Keratinocyte (primary cell): ENCODE results near the gene TWIST2. TPM values are rescaled to one million over a fixed set of nuclear protein-coding genes. Genes with fewer than 3 reads are reported as not detected.

Experiments used
- DNase-seq: peaks from one replicate; pipeline ENCODE4 v3.0.0-alpha.2; 2011; ENCODE audit warnings: low read depth, missing footprints, low spot score
- FAIRE-seq: peaks from 2 replicates; lab custom pipeline; 2011; peaks lifted over from hg19 to GRCh38; lab: Jason Lieb, UNC
- H2AFZ ChIP-seq: 2 replicates; pipeline ENCODE4 v1.6.0; 2012; ENCODE audit warnings: low read length, control low read depth, inconsistent platforms; ENCODE audit not compliant: control insufficient read depth
- H3K27ac ChIP-seq: 2 replicates; pipeline ENCODE4 v1.5.1; 2011; ENCODE audit warnings: low read length; ENCODE audit not compliant: control insufficient read depth, insufficient read depth
- H3K27me3 ChIP-seq: 3 replicates; pipeline ENCODE4 v1.6.0; 2011; ENCODE audit warnings: low read length; ENCODE audit not compliant: control insufficient read depth, insufficient read depth; ENCODE audit errors: extremely low read depth
- H3K36me3 ChIP-seq, 2 experiments: 2 replicates in 1 of 2; 3 replicates in 1 of 2; pipeline ENCODE4 v1.5.1; 2011; ENCODE audit warnings: low read length in 2 of 2, mild to moderate bottlenecking in 1 of 2; ENCODE audit not compliant: control insufficient read depth in 2 of 2, insufficient read depth in 2 of 2; ENCODE audit errors: extremely low read depth in 1 of 2
- H3K4me1 ChIP-seq: 3 replicates; pipeline ENCODE4 v1.5.1; 2011; ENCODE audit warnings: low read length; ENCODE audit not compliant: control insufficient read depth, insufficient read depth; ENCODE audit errors: extremely low read depth
- H3K4me2 ChIP-seq: 3 replicates; pipeline ENCODE4 v1.6.0; 2011; ENCODE audit warnings: low read depth, low read length; ENCODE audit not compliant: control insufficient read depth, insufficient read depth; ENCODE audit errors: extremely low read depth
- H3K4me3 ChIP-seq, 3 experiments: fragments of 200-600 bp in 1 of 3; sonication (generic) in 1 of 3; 2 replicates in 2 of 3; 3 replicates in 1 of 3; pipeline ENCODE4 v1.5.1; 2011 to 2016; ENCODE audit warnings: low read length in 3 of 3, mild to moderate bottlenecking in 3 of 3, control low read depth in 2 of 3, inconsistent platforms in 1 of 3, low read depth in 1 of 3, mixed read lengths in 1 of 3, mixed run types in 1 of 3, moderate library complexity in 1 of 3; ENCODE audit not compliant: control insufficient read depth in 2 of 3, insufficient read depth in 2 of 3; ENCODE audit errors: extremely low read depth in 1 of 3
- H3K79me2 ChIP-seq: 2 replicates; pipeline ENCODE4 v1.6.0; 2012; ENCODE audit warnings: low read length; ENCODE audit not compliant: control insufficient read depth, insufficient read depth
- H3K9ac ChIP-seq: 3 replicates; pipeline ENCODE4 v1.6.0; 2011; ENCODE audit warnings: low read length; ENCODE audit not compliant: control insufficient read depth, insufficient read depth; ENCODE audit errors: extremely low read depth
- H3K9me1 ChIP-seq: 3 replicates; pipeline ENCODE4 v1.6.0; 2011; ENCODE audit warnings: low read length; ENCODE audit not compliant: control insufficient read depth, insufficient read depth; ENCODE audit errors: extremely low read depth
- H3K9me3 ChIP-seq: 2 replicates; pipeline ENCODE4 v1.5.1; 2012; ENCODE audit warnings: low read depth, low read length; ENCODE audit not compliant: control insufficient read depth
- H4K20me1 ChIP-seq: 3 replicates; pipeline ENCODE4 v1.6.0; 2011; ENCODE audit warnings: low read length; ENCODE audit not compliant: control insufficient read depth, insufficient read depth; ENCODE audit errors: extremely low read depth
- EZH2 ChIP-seq: IDR thresholded peaks from one replicate; pipeline ENCODE4 v1.6.1; 2012; ENCODE audit warnings: inconsistent platforms, mild to moderate bottlenecking, low read length, moderate library complexity
- dilution Hi-C: fragments of 300-500 bp; cut with MboI; formaldehyde crosslinking; loops from one replicate; pipeline ENCODE4 v1.7.0; 2020; ENCODE audit warnings: low sequenced_read_pairs; ENCODE audit not compliant: extremely low pct_ligation_motif_present
- polyA plus RNA-seq, 5 experiments: library from polyadenylated mRNA; depleted of rRNA in 3 of 5; stranded (reverse) in 3 of 5; stranded (forward) in 1 of 5; unstranded in 1 of 5; fragments of >200 nt; gene quantifications; 1 replicate in 1 of 5; 2 replicates in 3 of 5; 3 replicates in 1 of 5; pipeline versions ENCODE4 v1.2.1 to v1.2.3, GENCODE V29; 2011 to 2012; ENCODE audit warnings: missing spikeins in 2 of 5, low read depth in 1 of 5, low replicate concordance in 1 of 5
- TF ChIP-seq, protein P1 (sequence below), 3 experiments: IDR thresholded peaks in 1 of 3; conservative IDR thresholded peaks in 1 of 3; optimal IDR thresholded peaks in 1 of 3; 2 replicates in 2 of 3; 3 replicates in 1 of 3; pipeline versions ENCODE3 to v1.5.1; 2011; ENCODE audit warnings: low read length in 3 of 3, mild to moderate bottlenecking in 3 of 3, moderate library complexity in 2 of 3, control low read depth in 1 of 3, inconsistent platforms in 1 of 3; ENCODE audit not compliant: insufficient read depth in 2 of 3; ENCODE audit errors: extremely low read depth in 1 of 3

The TWIST2 gene
- polyA plus RNA-seq, 1 donor (not counting 4 experiments of a cell fraction or from before 2014, with no cell fraction given): 5.5 TPM

DNA sequence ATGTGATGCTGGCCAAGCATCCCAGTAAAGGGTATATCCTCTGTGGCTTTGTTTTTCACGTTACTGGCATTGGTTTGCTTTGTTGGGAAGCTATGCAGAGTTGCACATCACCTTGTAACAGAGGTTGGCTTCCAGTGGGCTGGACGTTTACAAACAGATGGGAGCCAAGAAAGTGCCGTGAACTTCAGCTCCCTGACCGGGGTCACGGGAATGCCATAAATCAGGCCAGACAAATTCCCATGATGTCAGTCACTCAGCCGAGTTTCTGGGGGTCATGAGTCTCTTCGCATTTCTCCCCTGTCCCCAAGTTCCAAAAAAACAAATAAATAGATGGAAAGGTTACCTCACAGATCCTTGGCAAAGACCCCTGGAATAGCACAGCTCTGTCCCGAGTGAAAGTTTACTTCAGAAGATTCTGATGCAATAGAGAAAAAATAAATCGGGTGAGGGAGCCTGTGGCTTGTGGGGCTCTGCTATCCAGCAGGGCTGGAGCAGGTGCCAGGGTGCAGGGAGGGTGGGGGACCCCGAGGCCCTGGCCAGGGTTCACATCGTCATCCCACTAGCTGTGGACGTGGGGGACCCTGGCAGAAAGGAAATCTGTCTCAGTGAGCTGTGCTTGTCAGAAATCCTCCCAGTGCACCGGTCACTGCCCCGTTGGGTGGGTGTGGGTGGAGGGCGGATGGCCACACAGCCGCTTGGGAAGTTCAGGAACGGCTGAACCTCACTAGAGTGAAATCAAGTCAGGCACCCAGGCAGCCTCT lies 27.8 kb downstream of the TWIST2 start:
- dilution Hi-C loops: no loop called here
- no peak overlapping the region for H3K27ac ChIP-seq
- H3K4me2 ChIP-seq: no peak overlapping the region

DNA sequence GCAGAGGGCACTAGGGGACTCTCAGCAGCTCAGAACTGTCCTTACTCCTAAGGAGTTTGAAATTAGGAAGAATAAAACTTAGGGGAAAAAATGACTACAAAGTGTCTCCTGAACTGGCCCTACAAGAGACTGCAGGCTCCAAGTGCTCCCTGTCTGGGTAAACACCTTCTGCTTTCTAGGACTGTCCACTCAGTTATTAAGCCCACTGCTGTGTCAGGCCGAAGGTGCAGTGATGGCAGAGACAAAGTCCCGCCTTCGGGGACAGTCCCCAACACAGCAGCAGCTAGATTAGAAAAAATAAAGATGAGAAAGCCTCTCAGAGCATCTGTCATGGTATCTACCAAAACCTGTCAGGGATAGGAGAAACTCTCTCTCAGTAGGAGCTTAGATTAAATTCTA lies 28.3 kb downstream of the TWIST2 start:
- FAIRE-seq (no peak), DNase-seq (no peak)
- dilution Hi-C loops: no loop called here
- H3K9ac ChIP-seq: no peak overlapping the region
- H3K36me3 ChIP-seq: no peaks in the 10 kb centered on the region
- H2AFZ ChIP-seq: no peak overlapping the region
- no peak overlapping the region for H3K4me2 ChIP-seq
- H3K79me2 ChIP-seq: no peaks in the 10 kb centered on the region
- TF ChIP-seq EZH2: no peak
- TF ChIP-seq, protein P1, sequence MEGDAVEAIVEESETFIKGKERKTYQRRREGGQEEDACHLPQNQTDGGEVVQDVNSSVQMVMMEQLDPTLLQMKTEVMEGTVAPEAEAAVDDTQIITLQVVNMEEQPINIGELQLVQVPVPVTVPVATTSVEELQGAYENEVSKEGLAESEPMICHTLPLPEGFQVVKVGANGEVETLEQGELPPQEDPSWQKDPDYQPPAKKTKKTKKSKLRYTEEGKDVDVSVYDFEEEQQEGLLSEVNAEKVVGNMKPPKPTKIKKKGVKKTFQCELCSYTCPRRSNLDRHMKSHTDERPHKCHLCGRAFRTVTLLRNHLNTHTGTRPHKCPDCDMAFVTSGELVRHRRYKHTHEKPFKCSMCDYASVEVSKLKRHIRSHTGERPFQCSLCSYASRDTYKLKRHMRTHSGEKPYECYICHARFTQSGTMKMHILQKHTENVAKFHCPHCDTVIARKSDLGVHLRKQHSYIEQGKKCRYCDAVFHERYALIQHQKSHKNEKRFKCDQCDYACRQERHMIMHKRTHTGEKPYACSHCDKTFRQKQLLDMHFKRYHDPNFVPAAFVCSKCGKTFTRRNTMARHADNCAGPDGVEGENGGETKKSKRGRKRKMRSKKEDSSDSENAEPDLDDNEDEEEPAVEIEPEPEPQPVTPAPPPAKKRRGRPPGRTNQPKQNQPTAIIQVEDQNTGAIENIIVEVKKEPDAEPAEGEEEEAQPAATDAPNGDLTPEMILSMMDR (optimal IDR thresholded peaks at IDR 0.05 in 1 of 3, IDR thresholded peaks at IDR 0.05 in 1 of 3, conservative IDR thresholded peaks at IDR 0.05 in 1 of 3; ENCODE audit: extremely low read depth in 1 of 3, insufficient read depth in 2 of 3, low read length in 3 of 3): no peak
- no peaks in the 10 kb centered on the region for H4K20me1 ChIP-seq
- H3K27ac ChIP-seq: no peak overlapping the region
- H3K4me3 ChIP-seq: no peak overlapping the region
- H3K4me1 ChIP-seq: no peaks in the 10 kb centered on the region
- peaks cover 12% of the 10 kb centered on the region for H3K27me3 ChIP-seq
- H3K9me3 ChIP-seq: no peaks in the 10 kb centered on the region
- no peaks in the 10 kb centered on the region for H3K9me1 ChIP-seq

More for the DNA sequence above, 27.8 kb downstream of the TWIST2 start:
- no peak for TF ChIP-seq EZH2
- TF ChIP-seq, protein P1 (optimal IDR thresholded peaks at IDR 0.05 in 1 of 3, IDR thresholded peaks at IDR 0.05 in 1 of 3, conservative IDR thresholded peaks at IDR 0.05 in 1 of 3; ENCODE audit: extremely low read depth in 1 of 3, insufficient read depth in 2 of 3, low read length in 3 of 3): no peak
- no peaks in the 10 kb centered on the region for H3K36me3 ChIP-seq
- FAIRE-seq (no peak), DNase-seq (no peak)
- H3K9me3 ChIP-seq: no peaks in the 10 kb centered on the region
- no peak overlapping the region for H3K9ac ChIP-seq
- H4K20me1 ChIP-seq: no peaks in the 10 kb centered on the region
- H3K79me2 ChIP-seq: no peaks in the 10 kb centered on the region
- H3K9me1 ChIP-seq: no peaks in the 10 kb centered on the region
- H3K4me1 ChIP-seq: no peaks in the 10 kb centered on the region
- no peak overlapping the region for H3K4me3 ChIP-seq
- peaks cover 12% of the 10 kb centered on the region for H3K27me3 ChIP-seq
- no peak overlapping the region for H2AFZ ChIP-seq
